Heart left ventricle (tissue), 16 donors: Measurements from ENCODE around the gene FKBP2. TPM values are rescaled to one million over a fixed set of nuclear protein-coding genes. Genes with fewer than 3 reads are reported as not detected.

Experiments used
- ATAC-seq, 4 donors: fragments of 200-7000 bp; cut with Tn5 transposase; one replicate each; pipeline ENCODE4 v1.9.1; 2020 to 2022; ENCODE audit warnings: moderate library complexity in 4 of 4, mild to moderate bottlenecking in 3 of 4, moderate number of reproducible peaks in 1 of 4
- DNase-seq, 5 donors: peaks; one replicate each; pipeline ENCODE4 v3.0.0-alpha.2; 2020
- H3K27ac ChIP-seq, 12 donors: fragments of 200-600 bp; sonication (generic) in 4 of 12; one replicate each; pipeline versions ENCODE4 v1.5.0 to v1.8.0; 2016 to 2022; ENCODE audit warnings: mild to moderate bottlenecking in 2 of 12
- H3K27me3 ChIP-seq, 9 donors: fragments of 200-600 bp; sonication (generic) in 2 of 9; one replicate each; pipeline versions ENCODE4 v1.5.1 to v1.8.0; 2016 to 2022; ENCODE audit warnings: mild to moderate bottlenecking in 3 of 9
- H3K36me3 ChIP-seq, 9 donors: fragments of 200-600 bp; sonication (generic) in 2 of 9; one replicate each; pipeline versions ENCODE4 v1.5.0 to v1.8.0; 2018 to 2022; ENCODE audit warnings: mild to moderate bottlenecking in 2 of 9
- H3K4me1 ChIP-seq, 12 donors: fragments of 200-600 bp; sonication (generic) in 4 of 12; one replicate each; pipeline versions ENCODE4 v1.5.0 to v1.8.0; 2016 to 2022; ENCODE audit warnings: mild to moderate bottlenecking in 3 of 12
- H3K4me3 ChIP-seq, 12 donors: fragments of 200-600 bp; sonication (generic) in 4 of 12; one replicate each; pipeline versions ENCODE4 v1.5.0 to v1.8.0; 2017 to 2022; ENCODE audit warnings: mild to moderate bottlenecking in 9 of 12, moderate library complexity in 4 of 12
- H3K9me3 ChIP-seq, 12 donors: fragments of 200-600 bp; sonication (generic) in 4 of 12; one replicate each; pipeline versions ENCODE4 v1.5.0 to v1.8.0; 2016 to 2022; ENCODE audit warnings: mild to moderate bottlenecking in 1 of 12
- CTCF ChIP-seq, 12 donors: fragments of 200-600 bp; sonication (generic) in 4 of 12; IDR thresholded peaks; one replicate each; pipeline versions ENCODE4 v1.5.0 to v1.8.0; 2018 to 2022; ENCODE audit warnings: antibody characterized with exemption in 12 of 12, mild to moderate bottlenecking in 5 of 12
- POLR2A ChIP-seq, 2 donors: fragments of 450-650 bp; IDR thresholded peaks; one replicate each; pipeline ENCODE4 v1.6.1; 2017; ENCODE audit warnings: antibody characterized with exemption in 2 of 2, mild to moderate bottlenecking in 2 of 2, moderate library complexity in 2 of 2
- WGBS, 4 donors: extraction: QIAGEN DNeasy Blood & Tissue Kit in 2 of 4; methylation state at CpG; one replicate each; pipeline versions ENCODE4 v1.1.5 to v1.1.7; 2013 to 2018; 5-methylcytosine and 5-hydroxymethylcytosine counted together
- intact Hi-C, 10 donors: fragments of 100-400 bp; cut with DNase I; formaldehyde crosslinking; loops; one replicate each; pipeline versions ENCODE4 v1.11.1 to v1.14.2; 2022
- long read RNA-seq, 3 donors: library from polyadenylated mRNA; unstranded; transcript quantifications; one replicate each; pipeline ENCODE4 v2.0.0, GENCODE V29; 2020 to 2021
- polyA plus RNA-seq, 2 donors: library from polyadenylated mRNA; stranded (reverse); fragments of 200-250 nt; gene quantifications; one replicate each; pipeline ENCODE4 v1.2.3, GENCODE V29; 2013
- total RNA-seq, 9 donors: library from RNA; depleted of rRNA in 2 of 9; stranded (reverse); fragments of >200 nt in 2 of 9; fragmentation: NEBNext Ultra II Directional in 3 of 9; extraction: Animal tissue kit (Norgen Biotek cat#: 25700) in 3 of 9; gene quantifications; one replicate each; pipeline versions ENCODE4 v1.1.0 to v1.2.4, GENCODE V29; 2016 to 2023
- donor health status: ischemic (EF 13 %, LVEDD 7.1; RV severe dilation, severe dysfunction).
- donor health status: healthy with polysubstance abuse.
- donor health status: DM: no; HTN: yes; CAD: no.
- donor health status: DM: no; HTN: no; CAD: no.
- donor health status: ischemic (EF 25% LVEDD 6.9; RV normal size, moderate dysfunction).
- donor health status: ischemic (EF 25% LVEDD 5.7; RV mildly dilated, moderate dysfunction).
- donor health status: healthy.
- donor health status: DM: yes; HTN: yes; CAD: no.
- donor health status: ischemic (EF 35%, LVEDD 5.7; RV mildly dilated, moderate dysfunction).
- donor health status: nonischemic (EF 11% LVEDD 7.7; RV severe dilation, severe dysfunction).
- donor health status: DM: yes; HTN: yes; CAD: no.
- donor health status: PGD.
- donor health status: ischemic (EF 29% LVEDD 5.4; RV normal size, mild dysfunction).
- donor health status: nonischemic (EF 23%, LVEDD 6.1; RV moderate dilation, normal function).

The FKBP2 gene
- total RNA-seq (10 to 100 TPM; 35.0 to 71.5 (median 51.8) TPM), polyA plus RNA-seq (100 to 1,000 TPM; 226 to 250 TPM)
- long read RNA-seq, donor 1, transcript FKBP2-201 (6 exons, 657 nt): major isoform, 27 of 35 reads
- long read RNA-seq, donor 1, transcript FKBP2-202 (6 exons, 1,002 nt): minor isoform, 7 of 35 reads
- long read RNA-seq, donor 1, partial matches to known transcripts: 0 of 35 reads
- long read RNA-seq, donor 1, other reads (novel, unspliced or antisense): 1 of 35 reads
- long read RNA-seq, donor 2, transcript FKBP2-201 (6 exons, 657 nt): major isoform, 13 of 22 reads
- long read RNA-seq, donor 2, partial matches to known transcripts: 4 of 22 reads
- long read RNA-seq, donor 2, other reads (novel, unspliced or antisense): 2 of 22 reads
- long read RNA-seq, donor 3, transcript FKBP2-201 (6 exons, 657 nt): major isoform, 28 of 40 reads
- long read RNA-seq, donor 3, transcript FKBP2-202 (6 exons, 1,002 nt): minor isoform, 9 of 40 reads
- long read RNA-seq, donor 3, partial matches to known transcripts: 1 of 40 reads
- long read RNA-seq, donor 3, other reads (novel, unspliced or antisense): 0 of 40 reads

GRCh38 chr11:64240435-64241240, at the start of gene FKBP2:
FKBP2 (plus strand) TSS chr11:64241095; CDS start chr11:64242388, 1,293 bp downstream.
- Histone ChIP-seq H3K9me3 (no peaks in the 10 kb centered on the region), H3K27me3 (no peaks in the 10 kb centered on the region), H3K36me3 (peaks cover 0 to 40% (median 30%) of the 10 kb centered on the region in 9 donors), H3K4me3 (peak within 1 kb of the TSS; percentile 65 to 99 (median 80)), H3K27ac (peak within 1 kb of the TSS; percentile 95 to 100 (median 99)), H3K4me1 (peaks cover 0 to 67% (median 34%) of the 10 kb centered on the region in 12 donors)
- ATAC-seq (peak; percentile 68 to 78 (median 74)), DNase-seq (peak; percentile 97 to 99 (median 98))
- intact Hi-C loops: loop anchor here in 3 of 10 donors (1.0 to 2.0 kb wide), 3 partner anchors 30 to 64 kb away; partner anchors contain the start of genes BAD (in 1 of the 3) and ESRRA (in 1 of the 3)
- 2% methylated on average over 32 to 58 of the region's 58 CpGs for WGBS, 4 donors
- TF ChIP-seq CTCF (IDR thresholded peaks at IDR 0.05): no peak
- peak; percentile 65 to 91 for TF ChIP-seq POLR2A (IDR thresholded peaks at IDR 0.05)

- no peak overlapping the region for H3K27ac ChIP-seq
- H3K4me1 ChIP-seq: peaks cover 0 to 12% (median 3%) of the 10 kb centered on the region in 12 donors
- DNase-seq: no peak
- 83 to 94% (median 91%) methylated on average over 5 of the region's 5 CpGs for WGBS, 4 donors
- TF ChIP-seq POLR2A (IDR thresholded peaks at IDR 0.05) (no peak), CTCF (IDR thresholded peaks at IDR 0.05) (no peak)
- no peaks in the 10 kb centered on the region for H3K9me3 ChIP-seq
- intact Hi-C loops: no loop called here
- ATAC-seq: no peak
- no peaks in the 10 kb centered on the region for H3K27me3 ChIP-seq
- no peak overlapping the region for H3K4me3 ChIP-seq
- peaks cover 2 to 89% (median 60%) of the 10 kb centered on the region in 9 donors for H3K36me3 ChIP-seq
These were observed 48.5 kb upstream of the FKBP2 start for GRCh38 chr11:64192434-64192833.

GRCh38 chr11:64196626-64197025, 44.3 kb upstream of the FKBP2 start:
- intact Hi-C loops: no loop called here
- no peak for ATAC-seq
- H3K4me3 ChIP-seq: no peak overlapping the region
- DNase-seq: no peak
- WGBS, 4 donors: 78 to 84% (median 80%) methylated on average over 9 of the region's 9 CpGs
- no peak for TF ChIP-seq POLR2A (IDR thresholded peaks at IDR 0.05)
- no peak for TF ChIP-seq CTCF (IDR thresholded peaks at IDR 0.05)
- no peak overlapping the region for H3K27ac ChIP-seq
- peaks cover 0 to 6% (median 0%) of the 10 kb centered on the region in 12 donors for H3K4me1 ChIP-seq
- H3K36me3 ChIP-seq: peaks cover 2 to 95% (median 94%) of the 10 kb centered on the region in 9 donors
- H3K27me3 ChIP-seq: no peaks in the 10 kb centered on the region
- no peaks in the 10 kb centered on the region for H3K9me3 ChIP-seq
